ENCODE results near the gene HGS. TPM values are rescaled to one million over a fixed set of nuclear protein-coding genes. Genes with fewer than 3 reads are reported as not detected.

The HGS gene
- total and polyA plus RNA-seq, 2 experiments from 2014 or later: 59.2 to 128 TPM

DNA sequence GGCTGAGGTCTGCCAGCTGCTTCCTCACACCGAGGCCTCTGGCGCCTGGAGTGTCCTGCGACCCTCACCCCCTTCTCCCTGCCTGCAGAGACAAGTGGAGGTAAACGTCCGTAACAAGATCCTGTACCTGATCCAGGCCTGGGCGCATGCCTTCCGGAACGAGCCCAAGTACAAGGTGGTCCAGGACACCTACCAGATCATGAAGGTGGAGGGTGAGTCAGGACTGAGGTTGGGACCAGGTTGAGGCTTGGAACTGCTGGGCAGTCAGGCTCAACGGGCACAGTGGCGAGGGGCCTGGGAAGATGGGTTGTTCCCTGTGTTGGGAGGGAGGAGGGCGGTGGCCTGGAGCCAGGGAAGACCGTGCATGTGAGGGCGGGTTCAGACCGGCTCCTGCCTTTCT lies 4.8 kb downstream of the HGS start:
- no peaks in the 10 kb centered on the region for H3K9me2 ChIP-seq (replicated peaks; ENCODE audit: insufficient read depth)
- no peak overlapping the region for H3K27ac ChIP-seq
- DNase-seq (ENCODE audit: low spot score): no peak
- H4K20me1 ChIP-seq (ENCODE audit: insufficient read depth, poor library complexity, severe bottlenecking): peaks cover 15% of the 10 kb centered on the region
- no peak overlapping the region for H3K4me3 ChIP-seq
- no peak overlapping the region for H3K4me2 ChIP-seq
- no peaks in the 10 kb centered on the region for H3K36me3 ChIP-seq (replicated peaks; ENCODE audit: insufficient read depth, low read depth)
- no peaks in the 10 kb centered on the region for H3K27me3 ChIP-seq
- peaks cover 12% of the 10 kb centered on the region for H3K4me1 ChIP-seq (ENCODE audit: insufficient read depth)
- H2AFZ ChIP-seq: no peak overlapping the region
- TF ChIP-seq EZH2 (IDR thresholded peaks at IDR 0.05; ENCODE audit: borderline replicate concordance): no peak
- 98% methylated on average over 14 of the region's 14 CpGs for WGBS (ENCODE audit: low lambda C conversion rate, missing lambda C conversion rate)
- H3K9me3 ChIP-seq (ENCODE audit: low read depth): no peaks in the 10 kb centered on the region
- peaks cover 44% of the 10 kb centered on the region for H3K79me2 ChIP-seq

DNA sequence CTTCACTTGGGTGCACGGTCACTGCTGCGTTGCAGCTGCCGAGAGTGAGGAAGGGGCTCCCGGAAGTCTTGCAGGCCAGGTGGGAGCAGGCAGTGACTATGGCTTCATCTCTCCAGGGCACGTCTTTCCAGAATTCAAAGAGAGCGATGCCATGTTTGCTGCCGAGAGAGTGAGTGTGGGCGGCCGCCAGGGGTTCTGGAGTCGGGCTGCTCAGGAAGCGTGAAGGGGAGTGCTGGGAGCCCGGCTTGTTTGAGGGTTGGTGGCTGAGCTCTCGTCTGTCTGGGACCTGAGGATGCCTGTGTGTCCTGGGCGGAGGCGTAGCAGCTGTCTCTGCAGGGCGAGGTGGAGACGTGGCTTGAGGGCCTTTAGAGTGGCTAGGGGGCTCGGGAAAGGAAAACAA lies 6.3 kb downstream of the HGS start:
- H3K4me3 ChIP-seq: no peak overlapping the region
- H3K4me1 ChIP-seq (ENCODE audit: insufficient read depth): peaks cover 5% of the 10 kb centered on the region
- H3K9me3 ChIP-seq (ENCODE audit: low read depth): no peaks in the 10 kb centered on the region
- no peak for DNase-seq (ENCODE audit: low spot score)
- WGBS (ENCODE audit: low lambda C conversion rate, missing lambda C conversion rate): 95% methylated on average over 18 of the region's 18 CpGs
- H3K27me3 ChIP-seq: no peaks in the 10 kb centered on the region
- H3K4me2 ChIP-seq: no peak overlapping the region
- H3K27ac ChIP-seq: no peak overlapping the region
- peaks cover 33% of the 10 kb centered on the region for H3K79me2 ChIP-seq
- H2AFZ ChIP-seq: no peak overlapping the region
- H3K9me2 ChIP-seq (replicated peaks; ENCODE audit: insufficient read depth): no peaks in the 10 kb centered on the region
- H4K20me1 ChIP-seq (ENCODE audit: insufficient read depth, poor library complexity, severe bottlenecking): peaks cover 11% of the 10 kb centered on the region
- TF ChIP-seq, protein P1, sequence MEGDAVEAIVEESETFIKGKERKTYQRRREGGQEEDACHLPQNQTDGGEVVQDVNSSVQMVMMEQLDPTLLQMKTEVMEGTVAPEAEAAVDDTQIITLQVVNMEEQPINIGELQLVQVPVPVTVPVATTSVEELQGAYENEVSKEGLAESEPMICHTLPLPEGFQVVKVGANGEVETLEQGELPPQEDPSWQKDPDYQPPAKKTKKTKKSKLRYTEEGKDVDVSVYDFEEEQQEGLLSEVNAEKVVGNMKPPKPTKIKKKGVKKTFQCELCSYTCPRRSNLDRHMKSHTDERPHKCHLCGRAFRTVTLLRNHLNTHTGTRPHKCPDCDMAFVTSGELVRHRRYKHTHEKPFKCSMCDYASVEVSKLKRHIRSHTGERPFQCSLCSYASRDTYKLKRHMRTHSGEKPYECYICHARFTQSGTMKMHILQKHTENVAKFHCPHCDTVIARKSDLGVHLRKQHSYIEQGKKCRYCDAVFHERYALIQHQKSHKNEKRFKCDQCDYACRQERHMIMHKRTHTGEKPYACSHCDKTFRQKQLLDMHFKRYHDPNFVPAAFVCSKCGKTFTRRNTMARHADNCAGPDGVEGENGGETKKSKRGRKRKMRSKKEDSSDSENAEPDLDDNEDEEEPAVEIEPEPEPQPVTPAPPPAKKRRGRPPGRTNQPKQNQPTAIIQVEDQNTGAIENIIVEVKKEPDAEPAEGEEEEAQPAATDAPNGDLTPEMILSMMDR (IDR thresholded peaks at IDR 0.05; ENCODE audit: poor library complexity): no peak
- TF ChIP-seq EZH2phosphoT487 (IDR thresholded peaks at IDR 0.05; ENCODE audit: low read depth, severe bottlenecking, unreplicated experiment): no peak
- TF ChIP-seq EZH2 (IDR thresholded peaks at IDR 0.05; ENCODE audit: borderline replicate concordance): no peak
- H3K36me3 ChIP-seq (replicated peaks; ENCODE audit: insufficient read depth, low read depth): no peaks in the 10 kb centered on the region

DNA sequence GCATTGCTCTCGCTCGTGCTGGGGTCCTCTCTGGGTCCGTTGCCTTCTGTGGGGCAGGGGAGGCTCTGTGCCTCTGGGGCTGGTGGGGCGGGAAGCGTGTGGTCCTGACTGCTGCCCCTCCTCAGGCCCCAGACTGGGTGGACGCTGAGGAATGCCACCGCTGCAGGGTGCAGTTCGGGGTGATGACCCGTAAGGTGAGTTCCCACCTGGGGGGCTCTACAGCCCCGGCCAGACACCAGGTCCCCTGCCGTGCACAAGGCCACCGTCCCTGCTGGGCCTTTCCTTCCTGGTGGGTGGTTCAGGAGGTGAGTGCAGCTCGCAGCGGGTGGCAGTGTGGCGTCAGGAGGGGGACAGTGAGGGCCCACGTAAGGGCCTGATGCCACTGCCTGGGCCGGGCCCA lies 6.7 kb downstream of the HGS start:
- Histone ChIP-seq H3K4me1 (ENCODE audit: insufficient read depth) (no peaks in the 10 kb centered on the region), H3K9me2 (replicated peaks; ENCODE audit: insufficient read depth) (no peaks in the 10 kb centered on the region), H3K27ac (no peak overlapping the region), H3K79me2 (peaks cover 28% of the 10 kb centered on the region), H3K4me2 (no peak overlapping the region), H2AFZ (no peak overlapping the region), H3K27me3 (no peaks in the 10 kb centered on the region), H3K9me3 (ENCODE audit: low read depth) (no peaks in the 10 kb centered on the region), H3K36me3 (replicated peaks; ENCODE audit: insufficient read depth, low read depth) (no peaks in the 10 kb centered on the region), H4K20me1 (ENCODE audit: insufficient read depth, poor library complexity, severe bottlenecking) (peaks cover 6% of the 10 kb centered on the region), H3K4me3 (no peak overlapping the region)
- no peak for DNase-seq (ENCODE audit: low spot score)
- WGBS (ENCODE audit: low lambda C conversion rate, missing lambda C conversion rate): 94% methylated on average over 15 of the region's 17 CpGs
- TF ChIP-seq, protein P1 (IDR thresholded peaks at IDR 0.05; ENCODE audit: poor library complexity): no peak
- TF ChIP-seq EZH2 (IDR thresholded peaks at IDR 0.05; ENCODE audit: borderline replicate concordance): no peak
- TF ChIP-seq EZH2phosphoT487 (IDR thresholded peaks at IDR 0.05; ENCODE audit: low read depth, severe bottlenecking, unreplicated experiment): no peak

DNA sequence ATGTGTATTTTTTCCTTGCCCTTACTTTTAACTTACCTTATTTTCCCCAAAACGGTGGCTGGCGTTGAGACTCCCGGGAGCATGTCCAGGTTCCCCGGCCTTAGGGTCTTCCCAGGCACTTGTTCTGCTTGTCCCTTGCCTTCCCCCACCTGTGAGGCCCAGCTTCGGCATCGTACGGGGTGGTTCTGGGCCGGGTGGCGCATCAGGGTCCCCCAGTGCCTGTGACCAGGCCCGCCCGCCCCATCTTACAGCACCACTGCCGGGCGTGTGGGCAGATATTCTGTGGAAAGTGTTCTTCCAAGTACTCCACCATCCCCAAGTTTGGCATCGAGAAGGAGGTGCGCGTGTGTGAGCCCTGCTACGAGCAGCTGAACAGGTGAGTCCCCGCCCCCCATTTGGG lies 7.4 kb downstream of the HGS start:
- Histone ChIP-seq H2AFZ (no peak overlapping the region), H3K4me3 (no peak overlapping the region), H3K4me1 (ENCODE audit: insufficient read depth) (no peaks in the 10 kb centered on the region), H3K9me2 (replicated peaks; ENCODE audit: insufficient read depth) (no peaks in the 10 kb centered on the region), H3K4me2 (no peak overlapping the region), H3K36me3 (replicated peaks; ENCODE audit: insufficient read depth, low read depth) (no peaks in the 10 kb centered on the region), H3K27ac (no peak overlapping the region), H3K27me3 (no peaks in the 10 kb centered on the region), H3K79me2 (peaks cover 21% of the 10 kb centered on the region), H4K20me1 (ENCODE audit: insufficient read depth, poor library complexity, severe bottlenecking) (peaks cover 5% of the 10 kb centered on the region), H3K9me3 (ENCODE audit: low read depth) (no peaks in the 10 kb centered on the region)
- TF ChIP-seq, protein P1 (IDR thresholded peaks at IDR 0.05; ENCODE audit: poor library complexity): no peak
- TF ChIP-seq EZH2 (IDR thresholded peaks at IDR 0.05; ENCODE audit: borderline replicate concordance): no peak
- no peak for TF ChIP-seq EZH2phosphoT487 (IDR thresholded peaks at IDR 0.05; ENCODE audit: low read depth, severe bottlenecking, unreplicated experiment)
- no peak for DNase-seq (ENCODE audit: low spot score)
- WGBS (ENCODE audit: low lambda C conversion rate, missing lambda C conversion rate): 95% methylated on average over 18 of the region's 18 CpGs
